GM19372 (cell line): Measurements from ENCODE around the gene GBA2.

ENCODE experiments used
- ATAC-seq: cut with Tn5 transposase; IDR thresholded peaks from one replicate; pipeline ENCODE4 v1.9.1; 2021; ENCODE audit warnings: mild to moderate bottlenecking, low read depth, moderate library complexity; ENCODE audit not compliant: unreplicated experiment

GBA2 gene

DNA sequence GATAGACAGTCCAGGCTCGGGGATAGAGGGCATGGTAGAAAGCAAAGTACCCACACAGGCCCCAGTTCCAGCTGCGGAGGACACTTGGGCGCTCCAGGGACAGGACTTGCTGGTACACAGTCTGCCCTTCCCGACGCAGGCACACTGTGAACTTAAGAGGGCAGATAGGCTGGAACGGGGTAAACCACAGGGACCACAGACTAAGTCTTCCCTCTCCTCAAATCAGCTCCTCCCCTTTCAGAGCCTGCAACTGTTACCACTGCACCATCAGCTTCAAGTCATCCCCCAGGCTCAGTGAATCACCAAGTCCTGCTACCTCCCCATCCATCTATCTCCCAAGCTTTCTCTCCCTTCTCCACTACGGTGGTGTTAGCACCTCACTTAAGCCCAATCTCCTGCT is 7.3 kb downstream of the GBA2 start:
- no peak for ATAC-seq

DNA sequence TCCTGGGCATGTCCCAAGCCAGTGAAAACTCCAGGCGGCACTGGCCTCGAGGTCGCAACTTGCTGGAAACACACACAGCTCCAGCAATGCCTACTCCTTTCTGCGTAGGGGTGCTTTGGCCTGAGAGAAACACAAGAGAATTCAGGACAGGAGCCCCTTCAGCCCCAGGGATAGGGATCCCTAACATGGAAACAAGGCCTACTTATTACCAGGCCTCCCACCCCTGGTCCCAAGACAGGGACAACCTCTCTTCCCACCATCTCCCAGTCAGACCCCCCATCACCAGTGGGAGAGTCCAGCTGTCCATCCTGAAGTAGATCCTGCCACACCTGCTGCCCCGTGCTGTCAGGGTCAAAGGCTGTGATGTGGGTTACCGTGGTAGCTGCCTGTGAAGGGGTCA is 8.8 kb downstream of the GBA2 start:
- no peak for ATAC-seq

DNA sequence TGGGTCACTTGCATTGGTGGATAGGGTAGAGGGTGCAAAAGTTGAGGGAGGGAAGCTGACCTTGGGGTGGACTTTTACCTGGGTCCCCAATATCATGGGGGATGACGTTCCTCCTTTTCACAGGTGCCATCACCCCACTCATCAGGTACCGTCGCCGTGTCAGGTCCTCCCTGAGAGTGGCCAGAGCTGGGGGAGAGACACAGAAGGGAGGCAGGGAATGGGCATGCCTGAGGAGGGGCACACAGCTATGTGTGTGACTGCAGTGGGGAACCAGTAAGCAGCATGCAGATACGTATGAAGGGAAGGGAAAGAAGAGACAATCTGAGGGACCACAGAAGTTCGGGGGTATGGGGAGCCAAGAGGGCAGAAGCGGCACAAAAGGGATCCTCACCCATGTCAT is 10.1 kb downstream of the GBA2 start:
- ATAC-seq, result no peak

DNA sequence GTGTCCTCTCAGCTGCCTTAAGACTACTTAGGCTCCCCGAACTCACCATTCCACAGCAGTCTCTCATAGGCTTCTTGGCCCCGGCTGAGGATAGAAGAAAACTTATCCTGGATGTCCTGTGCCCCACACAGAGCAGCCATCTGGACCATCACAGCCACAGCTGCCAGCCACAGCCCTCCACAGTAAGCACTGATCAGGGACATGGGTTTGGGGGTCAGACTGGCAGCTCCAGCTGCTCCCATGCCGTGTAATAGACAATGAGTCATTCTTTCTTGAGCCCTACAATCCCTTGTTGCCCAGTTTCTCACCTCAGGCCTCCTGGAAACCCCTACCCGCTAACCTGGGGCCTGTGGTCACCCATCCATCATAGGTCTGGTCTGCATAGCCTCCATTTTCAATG is 10.8 kb downstream of the GBA2 start:
- ATAC-seq, result no peak

DNA sequence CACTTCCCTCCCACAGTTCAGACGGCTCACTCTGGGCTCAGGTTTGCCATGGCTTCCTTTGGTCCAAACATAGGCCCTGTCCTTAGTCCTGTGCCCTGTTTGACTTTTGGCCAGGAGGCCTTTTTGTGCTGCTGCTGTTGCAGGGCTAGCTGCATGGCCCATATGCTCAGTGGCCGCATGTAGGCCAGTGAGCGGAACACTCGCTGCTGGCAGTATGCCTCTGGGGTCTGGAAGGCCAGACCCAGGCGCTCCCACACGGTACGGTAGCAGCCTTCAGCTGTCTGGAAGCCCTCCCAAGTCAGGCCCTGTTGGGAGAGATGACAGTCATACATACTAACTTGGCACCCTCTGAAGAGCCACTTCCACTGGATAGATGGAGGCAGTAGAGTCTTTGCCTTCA is 11.9 kb downstream of the GBA2 start:
- ATAC-seq, result no peak

DNA sequence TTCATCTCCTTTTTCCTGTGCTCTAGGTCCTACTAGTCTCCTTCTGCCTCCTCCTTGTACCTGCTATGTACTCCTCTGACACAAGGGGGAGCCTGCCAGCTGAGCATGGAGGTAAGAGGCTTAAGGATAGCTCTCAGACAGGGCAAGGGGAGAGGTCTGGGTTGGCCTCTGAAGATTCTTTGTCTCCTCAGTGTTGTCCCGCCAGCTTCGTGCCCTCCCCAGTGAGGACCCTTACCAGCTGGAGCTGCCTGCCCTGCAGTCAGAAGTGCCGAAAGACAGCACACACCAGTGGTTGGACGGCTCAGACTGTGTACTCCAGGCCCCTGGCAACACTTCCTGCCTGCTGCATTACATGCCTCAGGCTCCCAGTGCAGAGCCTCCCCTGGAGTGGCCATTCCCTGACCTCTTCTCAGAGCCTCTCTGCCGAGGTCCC is 12.8 kb downstream of the GBA2 start:
- ATAC-seq, result no peak

DNA sequence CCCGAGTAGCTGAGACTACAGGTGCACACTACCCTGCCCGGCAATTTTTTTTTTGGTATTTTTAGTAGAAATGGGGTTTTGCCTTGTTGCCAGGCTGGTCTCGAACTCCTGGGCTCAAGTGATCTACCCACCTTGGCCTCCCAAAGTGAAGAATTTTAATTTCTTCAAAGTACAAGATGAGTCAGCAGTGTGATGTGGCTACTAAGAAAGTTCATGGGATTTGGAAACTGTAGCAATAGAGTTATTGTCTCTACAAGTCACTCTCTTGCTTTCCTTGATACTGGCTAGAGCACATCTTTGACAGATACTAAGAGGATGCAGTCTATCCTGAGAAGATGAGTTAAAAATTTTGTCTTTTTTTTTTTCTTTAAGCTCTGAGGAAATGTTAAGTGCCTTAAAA is 14.9 kb downstream of the GBA2 start:
- no peak for ATAC-seq

DNA sequence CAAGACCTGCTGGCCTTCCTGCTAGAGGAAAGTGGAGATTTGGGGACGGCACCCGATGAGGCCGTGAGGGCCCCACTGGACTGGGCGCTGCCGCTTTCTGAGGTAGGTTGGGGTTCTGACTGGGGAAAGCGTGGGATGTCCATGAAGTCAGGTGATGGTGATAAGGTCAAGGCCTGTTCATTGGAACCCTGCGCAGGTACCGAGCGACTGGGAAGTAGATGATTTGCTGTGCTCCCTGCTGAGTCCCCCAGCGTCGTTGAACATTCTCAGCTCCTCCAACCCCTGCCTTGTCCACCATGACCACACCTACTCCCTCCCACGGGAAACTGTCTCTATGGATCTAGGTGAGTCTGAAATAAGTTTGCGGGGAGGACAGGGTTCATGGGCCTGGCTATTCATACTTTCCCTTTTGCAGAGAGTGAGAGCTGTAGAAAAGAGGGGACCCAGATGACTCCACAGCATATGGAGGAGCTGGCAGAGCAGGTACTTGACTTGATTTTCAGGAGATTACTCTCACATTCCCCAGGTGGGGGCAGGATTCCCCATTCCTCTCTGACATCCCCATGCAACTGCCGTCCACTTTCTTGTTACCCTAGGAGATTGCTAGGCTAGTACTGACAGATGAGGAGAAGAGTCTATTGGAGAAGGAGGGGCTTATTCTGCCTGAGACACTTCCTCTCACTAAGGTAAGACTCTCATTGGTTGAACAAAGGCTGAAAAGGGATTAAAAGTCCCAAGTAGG is 16.1 kb downstream of the GBA2 start:
- ATAC-seq, result peak; percentile 2

DNA sequence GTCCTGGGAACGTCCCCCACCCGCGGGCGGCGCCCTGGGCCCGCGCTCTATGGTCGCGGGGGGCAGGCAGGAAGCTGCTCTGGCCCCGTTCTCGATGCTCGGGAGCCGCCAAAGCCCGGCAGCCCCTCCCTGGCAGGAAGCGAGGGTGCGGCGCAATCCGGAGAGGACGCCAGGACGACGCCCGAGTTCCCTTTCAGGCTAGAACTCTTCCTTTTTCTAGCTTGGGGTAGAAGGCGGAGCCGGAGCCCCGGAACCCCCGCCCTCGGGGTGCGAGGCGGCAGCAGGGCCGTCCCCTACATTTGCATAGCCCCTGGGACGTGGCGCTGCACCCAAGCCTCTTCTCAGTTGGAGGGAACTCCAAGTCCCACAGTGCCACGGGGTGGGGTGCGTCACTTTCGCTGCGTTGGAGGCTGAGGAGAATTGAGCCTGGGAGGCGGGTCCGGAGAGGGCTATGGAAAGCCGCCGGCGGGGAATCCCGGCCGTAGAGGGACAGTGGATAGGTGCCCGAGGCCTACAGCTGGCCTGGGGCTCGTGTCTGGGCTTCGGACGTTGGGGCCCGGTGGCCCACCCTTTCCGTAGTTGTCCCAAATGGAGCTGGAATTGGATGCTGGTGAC is 16.7 kb downstream of the GBA2 start, which contains the start of the genes CREB3 and TLN1:
TSS of gene CREB3 (plus strand) at position 482 of the 615 bp plus-strand sequence. CDS start at position 589, 107 bp downstream.
TSS of gene TLN1 (minus strand) at position 11 of the 615 bp plus-strand sequence. CDS start 6,501 bp downstream, outside the sequence.
- ATAC-seq, result peak; percentile 78

DNA sequence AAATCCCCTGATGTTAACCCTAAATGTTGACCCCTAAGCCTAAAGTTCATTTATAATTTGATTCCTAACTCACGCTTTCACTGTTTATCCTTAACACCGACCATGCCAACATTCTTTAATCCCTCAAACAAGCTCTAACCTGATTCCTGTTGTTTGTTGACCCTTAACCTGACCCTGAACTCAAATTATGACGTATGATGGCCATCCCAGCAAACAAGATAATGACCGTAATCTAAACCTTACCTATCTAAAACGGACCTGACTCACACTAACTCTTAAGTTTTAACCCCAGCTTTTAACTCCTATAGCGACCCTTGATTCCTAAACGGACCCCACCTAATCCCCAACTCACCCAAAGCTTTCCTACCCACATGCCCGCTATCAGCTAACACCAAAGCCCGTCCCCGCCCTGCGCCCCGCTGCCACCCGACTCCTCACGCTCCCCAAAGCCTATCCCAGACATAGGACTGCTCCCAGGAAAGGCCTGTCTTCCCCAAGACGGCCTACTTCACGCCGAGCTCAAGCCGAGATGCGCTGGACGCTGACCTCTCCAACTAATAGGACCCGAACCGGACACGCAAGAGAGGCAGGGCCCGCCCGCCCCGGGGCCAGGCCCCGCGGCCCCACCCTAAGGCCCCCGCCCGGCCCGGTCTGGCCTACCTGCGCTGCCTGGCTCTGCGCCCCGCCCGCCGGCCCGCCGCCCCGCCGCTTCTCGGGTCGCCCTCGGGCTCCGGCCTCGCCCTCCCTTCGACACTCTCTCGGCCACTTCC is 17.4 kb downstream of the GBA2 start:
- ATAC-seq, result no peak

DNA sequence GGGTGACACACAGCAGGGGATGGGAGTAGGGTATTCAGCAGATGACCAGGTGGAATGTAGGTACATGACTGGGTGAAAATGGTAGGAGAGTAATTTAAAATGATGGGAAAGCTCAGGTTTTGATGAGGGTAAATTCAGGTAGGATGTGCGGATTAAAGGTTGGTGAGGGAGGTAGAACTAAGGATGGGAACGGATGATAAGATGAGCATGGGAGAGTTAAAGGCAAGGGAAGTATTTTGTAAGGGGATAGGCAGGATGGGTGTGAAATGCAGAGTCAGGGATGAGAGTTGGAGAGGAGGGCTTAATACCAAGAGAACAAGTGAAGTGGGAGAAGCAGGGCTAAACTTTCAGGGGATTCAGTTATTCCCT is 18.6 kb downstream of the GBA2 start:
- no peak for ATAC-seq

DNA sequence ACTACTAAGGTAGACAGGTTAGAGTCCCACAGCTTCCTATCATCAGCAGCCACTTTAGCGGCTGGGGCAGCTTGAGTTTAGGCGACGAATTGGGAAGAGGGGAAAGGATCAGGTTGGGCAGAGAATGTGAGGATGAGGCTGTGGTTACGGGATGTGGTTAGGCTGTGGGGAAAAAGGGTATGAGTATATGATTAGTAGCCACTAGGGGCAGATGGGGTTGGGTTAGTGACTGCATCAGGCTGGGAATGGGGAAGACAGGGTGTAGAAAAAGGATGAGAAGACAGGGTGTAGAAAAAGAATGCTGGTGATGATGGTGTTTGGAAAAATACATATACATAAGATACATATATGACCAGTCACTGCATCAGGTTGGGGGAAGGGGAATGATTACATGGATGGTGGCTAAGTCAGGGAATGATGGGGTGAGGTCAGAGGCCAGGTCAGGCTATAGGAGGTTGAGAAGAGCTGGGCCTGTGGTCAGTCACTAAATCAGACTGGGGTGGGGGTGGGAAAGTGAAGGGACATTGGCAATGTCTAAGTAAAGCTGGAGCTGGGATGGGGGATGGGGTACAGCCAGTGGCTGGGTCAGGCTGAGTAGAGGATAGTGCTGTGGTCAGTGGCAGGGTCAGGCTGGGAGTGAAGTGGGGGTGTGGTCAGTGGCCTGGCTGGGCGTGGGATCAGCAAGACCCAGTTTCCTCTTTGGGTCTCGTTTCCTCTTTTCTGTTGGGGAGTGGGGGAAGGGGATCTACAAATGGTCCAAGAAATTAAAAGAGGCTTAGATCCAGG is 19.1 kb downstream of the GBA2 start:
- ATAC-seq, result no peak

DNA sequence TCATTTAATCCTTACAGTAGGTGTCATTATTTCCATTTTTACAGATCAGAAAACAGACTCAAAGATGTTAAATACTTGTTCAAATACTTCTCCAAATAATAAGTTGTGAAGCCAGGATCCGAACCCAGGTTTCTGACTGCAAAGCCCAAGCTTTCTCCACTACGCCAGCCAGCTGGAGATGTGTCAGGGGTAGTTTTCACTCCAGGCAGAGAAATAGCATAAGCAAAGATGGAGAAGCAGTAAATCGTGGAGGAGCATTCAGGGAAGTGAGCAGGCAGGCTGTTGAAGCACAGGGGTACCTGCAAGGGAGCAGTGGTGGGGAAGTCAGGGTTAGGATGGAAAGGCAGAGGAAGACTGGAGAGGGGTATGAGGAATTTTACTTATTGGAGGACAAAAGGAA is 19.9 kb downstream of the GBA2 start:
- no peak for ATAC-seq

DNA sequence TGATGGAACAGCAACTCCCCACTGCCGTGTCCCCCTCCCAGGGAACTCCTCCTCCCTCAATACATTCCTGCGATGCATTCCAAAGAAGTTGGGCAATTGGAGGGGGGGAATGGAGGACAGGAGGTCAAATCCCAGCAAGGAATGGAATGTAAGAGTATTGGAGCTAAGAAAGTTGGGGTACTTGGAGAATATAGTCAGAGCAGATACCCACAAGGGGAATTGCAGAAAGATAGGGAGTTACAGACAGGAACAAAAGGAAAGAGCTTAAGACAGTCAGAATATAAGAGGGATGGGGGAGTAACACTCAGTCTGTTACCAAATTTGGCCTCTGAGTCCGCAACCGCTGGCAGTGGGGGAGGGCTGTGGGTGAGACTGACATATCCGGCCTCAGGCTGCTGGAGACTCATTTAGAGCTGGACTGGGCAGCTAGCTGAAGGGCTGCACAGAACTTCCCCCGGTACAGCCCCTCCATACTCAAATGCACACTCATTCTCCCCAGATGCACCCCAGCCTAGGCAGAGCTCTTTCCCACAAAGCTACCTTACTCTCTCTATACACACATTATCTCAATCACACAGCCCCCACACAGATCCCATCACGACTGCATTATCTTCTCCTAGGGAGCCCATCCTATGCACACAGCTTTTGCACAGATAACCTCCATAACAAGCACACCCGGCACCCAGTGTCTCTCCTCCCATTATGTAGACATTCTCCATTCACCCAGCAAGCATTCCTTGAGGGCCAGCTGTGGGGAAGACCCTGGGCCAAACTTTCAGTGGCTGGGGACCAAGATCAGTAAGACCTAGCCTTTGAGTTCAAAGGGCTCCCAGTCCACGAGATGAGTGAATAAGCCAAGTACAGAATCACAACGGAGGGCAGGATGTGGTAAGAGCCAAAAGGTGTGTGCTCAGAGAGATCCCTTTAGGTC is 20.7 kb downstream of the GBA2 start:
- ATAC-seq, result no peak

DNA sequence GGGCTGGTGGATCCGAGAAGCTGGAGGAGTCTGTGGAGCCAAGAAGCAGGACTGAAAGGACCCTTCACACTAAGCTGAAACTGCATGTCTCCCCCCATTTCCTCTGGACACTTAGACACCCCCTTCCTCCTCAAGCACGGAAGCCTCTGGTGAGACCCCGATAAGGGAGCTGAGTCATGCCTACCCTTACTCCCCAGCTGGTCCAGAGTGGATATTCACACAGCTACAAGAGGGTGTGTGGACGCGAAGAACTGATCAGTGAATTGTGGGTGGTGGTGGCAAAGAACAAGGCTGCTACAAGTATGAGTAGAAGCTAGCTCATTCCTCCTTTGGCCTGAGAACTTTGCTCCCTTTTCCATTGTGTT is 21.4 kb downstream of the GBA2 start:
- no peak for ATAC-seq

DNA sequence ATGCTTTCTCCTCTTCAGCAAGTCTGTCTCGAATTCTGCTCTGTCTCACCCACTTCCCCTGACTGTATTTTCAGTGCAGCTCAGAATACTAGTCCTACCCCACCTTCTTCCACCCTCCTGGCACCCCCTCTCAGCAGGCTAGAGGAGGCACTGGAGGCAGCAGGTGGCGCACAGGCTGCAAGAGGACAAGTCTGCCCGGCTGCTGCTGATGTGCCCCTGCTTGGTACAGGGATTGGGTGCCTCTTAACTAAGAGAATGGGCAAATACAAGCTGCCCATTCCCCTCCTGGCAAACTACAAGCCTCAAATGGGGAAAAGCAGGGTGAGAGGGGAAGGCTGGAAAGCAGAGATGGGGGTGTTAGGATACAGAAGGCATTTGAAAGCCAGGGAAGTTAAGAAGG is 22.1 kb downstream of the GBA2 start:
- ATAC-seq, result no peak

DNA sequence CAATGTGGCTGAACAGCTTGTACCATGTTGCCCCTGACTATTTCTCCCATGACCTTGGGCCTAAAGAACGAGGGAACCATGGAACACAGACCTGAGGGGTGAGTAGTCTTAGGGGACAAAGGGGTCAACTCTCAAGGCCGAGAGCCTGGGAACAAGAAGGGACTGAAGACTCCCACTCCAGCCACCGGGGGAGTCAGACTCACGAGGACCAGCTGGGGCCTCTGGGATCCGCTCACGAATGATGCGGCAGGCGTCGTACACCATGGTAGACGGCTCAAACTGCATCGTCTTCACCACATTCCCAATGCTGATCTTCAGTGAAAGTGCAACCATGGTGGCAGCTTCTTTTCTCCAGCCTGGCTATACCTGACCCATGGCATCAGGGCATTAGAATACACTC is 23.7 kb downstream of the GBA2 start:
- no peak for ATAC-seq

DNA sequence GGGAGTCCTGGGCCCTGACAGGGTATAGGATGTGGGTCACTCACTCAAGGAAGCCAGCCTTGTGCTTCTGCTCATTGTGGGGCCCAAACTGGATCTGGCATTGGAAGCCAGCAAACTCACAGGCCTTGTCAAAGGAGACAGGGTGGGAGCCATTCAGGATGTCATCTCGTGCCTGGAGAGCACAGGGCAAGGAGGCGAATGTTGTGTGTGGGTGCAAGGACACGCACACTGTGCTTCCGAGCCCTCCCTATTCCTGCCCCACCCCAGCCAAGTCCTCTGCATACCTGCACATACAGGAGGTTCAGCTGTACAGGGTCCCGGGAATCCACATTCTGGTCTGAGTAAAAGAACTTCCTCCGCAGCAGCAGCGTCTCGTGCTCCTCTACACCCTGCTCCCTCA is 25.1 kb downstream of the GBA2 start:
- ATAC-seq, result no peak

DNA sequence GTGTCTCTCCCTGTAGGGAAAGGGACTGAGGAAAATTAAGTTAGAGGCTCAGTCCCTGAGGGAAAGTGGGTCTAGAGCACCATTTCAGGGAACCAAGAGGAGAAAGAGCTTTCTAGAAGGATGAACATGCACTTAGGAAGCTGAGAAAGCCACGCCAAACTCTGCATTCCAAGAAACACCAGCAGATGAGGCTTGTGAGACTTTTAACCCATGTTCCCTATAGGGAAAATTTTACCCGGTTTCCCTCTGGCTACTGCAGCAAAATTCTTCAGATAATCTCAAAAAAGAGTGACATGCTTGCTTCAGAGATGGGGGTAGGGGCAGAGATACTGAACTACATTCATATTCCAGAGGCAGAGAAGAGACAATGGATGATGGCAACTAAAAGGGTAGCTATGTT is 25.6 kb downstream of the GBA2 start:
- no peak for ATAC-seq

DNA sequence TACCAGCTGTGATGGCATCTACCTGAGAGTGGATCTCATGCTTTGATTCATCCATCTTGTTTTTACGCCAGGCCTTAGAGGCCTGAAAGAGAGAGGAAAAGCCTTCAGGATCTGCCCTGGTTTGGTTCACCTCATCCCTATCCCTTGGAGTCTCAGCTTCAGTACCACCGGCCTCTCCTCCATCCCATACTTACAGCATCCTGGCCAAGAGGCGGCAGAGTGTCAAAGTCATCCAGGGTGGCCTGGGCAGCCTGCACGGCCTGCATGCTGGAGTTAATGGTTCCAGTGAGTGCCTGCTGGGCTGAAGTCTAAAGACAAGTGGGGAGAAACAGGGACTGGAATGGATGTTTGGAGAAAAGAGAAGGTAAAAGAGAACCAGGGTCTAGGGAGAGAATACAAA is 29.5 kb downstream of the GBA2 start:
- no peak for ATAC-seq
